ENCODE measurements around the gene GRAMD1B. TPM values are rescaled to one million over a fixed set of nuclear protein-coding genes. Genes with fewer than 3 reads are reported as not detected.
"Not testable (repeated sequence)": the region's sequence is repeated elsewhere in the genome, so short reads cannot be mapped to it uniquely, and the experiment has no call there.

GRAMD1B gene
- total RNA-seq, 3 donors from 2014 or later, result 3.2 to 4.4 (median 4.1) TPM

GRCh38 chr11:123454796-123455195 lies 24.7 kb downstream of the GRAMD1B start:
- TF ChIP-seq CTCF (IDR thresholded peaks at IDR 0.05), result no peak
- H3K9me3 ChIP-seq, result no peaks in the 10 kb centered on the region
- ATAC-seq (no peak), DNase-seq (no peak)
- H3K36me3 ChIP-seq (ENCODE audit: low read depth), result no peaks in the 10 kb centered on the region
- no peak overlapping the region for H3K4me3 ChIP-seq
- intact Hi-C loops (cut with DNase I, micrococcal nuclease), result no loop called here
- H3K4me1 ChIP-seq (ENCODE audit: low read depth), result no peaks in the 10 kb centered on the region

DNA sequence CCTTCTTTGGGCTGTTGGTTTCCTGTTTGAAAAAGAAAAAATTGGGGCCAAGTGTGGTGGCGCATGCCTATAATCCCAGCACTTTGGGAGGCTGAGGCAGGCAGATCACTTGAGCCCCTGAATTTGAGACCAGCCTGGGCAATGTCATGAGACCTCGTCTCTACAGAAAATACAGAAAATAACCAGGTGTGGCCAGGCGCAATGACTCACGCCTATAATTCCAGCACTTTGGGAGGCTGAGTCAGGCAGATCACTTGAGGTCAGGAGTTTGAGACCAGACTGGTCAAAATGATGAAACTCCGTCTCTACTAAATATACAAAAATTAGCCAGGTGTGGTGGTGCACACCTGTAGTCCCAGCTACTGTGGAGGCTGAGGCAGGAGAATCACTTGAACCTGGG lies 26.4 kb downstream of the GRAMD1B start:
- DNase-seq; intact Hi-C loops (cut with DNase I, micrococcal nuclease); H3K9me3 ChIP-seq; H3K4me3 ChIP-seq; ATAC-seq; H3K36me3 ChIP-seq (ENCODE audit: low read depth); H3K4me1 ChIP-seq (ENCODE audit: low read depth): not testable (repeated sequence)

DNA sequence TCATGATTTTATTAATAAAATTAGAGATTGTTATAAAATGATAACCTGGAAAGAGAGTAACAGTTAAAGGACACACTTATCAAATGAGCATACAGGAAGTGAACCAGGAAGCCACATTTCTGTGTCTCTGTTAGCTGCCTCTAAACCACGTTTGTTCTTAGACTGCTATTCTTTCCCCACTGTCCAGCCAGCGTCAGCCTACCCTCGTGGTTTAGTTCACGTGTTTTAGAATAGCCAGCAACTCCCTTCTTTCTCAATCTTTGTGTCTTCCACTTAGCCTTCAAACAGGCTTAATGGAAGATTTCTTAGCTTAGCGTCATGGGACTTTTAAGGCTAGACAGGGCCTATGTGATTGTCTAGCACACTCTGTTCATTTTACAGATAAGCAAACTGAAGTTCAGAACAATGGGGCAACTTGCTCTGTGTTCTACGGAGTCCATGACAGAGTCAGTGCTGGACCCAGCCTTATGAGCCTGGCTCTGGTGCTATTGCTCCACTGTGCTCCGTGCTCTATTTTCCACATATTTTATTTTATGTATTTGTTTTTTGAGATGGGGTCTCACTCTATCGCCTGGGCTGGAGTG lies 27.2 kb downstream of the GRAMD1B start:
- no peaks in the 10 kb centered on the region for H3K36me3 ChIP-seq (ENCODE audit: low read depth)
- no peak for TF ChIP-seq CTCF (IDR thresholded peaks at IDR 0.05)
- ATAC-seq (peak; percentile 64), DNase-seq (peak in 1 of 3 donors; percentile 29)
- H3K4me3 ChIP-seq, result no peak overlapping the region
- intact Hi-C loops (cut with DNase I, micrococcal nuclease), result no loop called here
- no peaks in the 10 kb centered on the region for H3K4me1 ChIP-seq (ENCODE audit: low read depth)
- H3K9me3 ChIP-seq, result no peaks in the 10 kb centered on the region

DNA sequence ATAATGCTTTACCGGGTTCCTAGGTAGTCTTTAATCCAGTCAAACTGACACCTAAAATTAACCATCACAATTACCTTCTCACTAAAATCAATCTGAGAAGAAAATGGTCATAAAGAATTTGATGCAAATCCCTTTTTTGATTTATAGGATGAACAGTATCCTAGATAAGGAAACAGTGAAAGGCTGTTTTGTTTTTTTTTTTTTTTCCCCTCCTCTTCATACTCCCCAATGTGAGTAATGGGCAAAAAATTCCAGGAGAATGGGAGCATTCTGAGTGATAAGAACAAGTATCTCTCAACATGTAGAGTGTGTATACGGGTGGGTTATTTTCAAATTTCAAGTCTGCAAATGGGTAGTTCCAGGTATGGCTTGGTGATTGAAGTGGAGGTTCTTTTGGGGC lies 28.4 kb downstream of the GRAMD1B start:
- DNase-seq (no peak), ATAC-seq (no peak)
- Histone ChIP-seq H3K4me3 (no peak overlapping the region), H3K36me3 (ENCODE audit: low read depth) (no peaks in the 10 kb centered on the region), H3K9me3 (no peaks in the 10 kb centered on the region), H3K4me1 (ENCODE audit: low read depth) (no peaks in the 10 kb centered on the region)
- intact Hi-C loops (cut with DNase I, micrococcal nuclease), result no loop called here
- no peak for TF ChIP-seq CTCF (IDR thresholded peaks at IDR 0.05)

DNA sequence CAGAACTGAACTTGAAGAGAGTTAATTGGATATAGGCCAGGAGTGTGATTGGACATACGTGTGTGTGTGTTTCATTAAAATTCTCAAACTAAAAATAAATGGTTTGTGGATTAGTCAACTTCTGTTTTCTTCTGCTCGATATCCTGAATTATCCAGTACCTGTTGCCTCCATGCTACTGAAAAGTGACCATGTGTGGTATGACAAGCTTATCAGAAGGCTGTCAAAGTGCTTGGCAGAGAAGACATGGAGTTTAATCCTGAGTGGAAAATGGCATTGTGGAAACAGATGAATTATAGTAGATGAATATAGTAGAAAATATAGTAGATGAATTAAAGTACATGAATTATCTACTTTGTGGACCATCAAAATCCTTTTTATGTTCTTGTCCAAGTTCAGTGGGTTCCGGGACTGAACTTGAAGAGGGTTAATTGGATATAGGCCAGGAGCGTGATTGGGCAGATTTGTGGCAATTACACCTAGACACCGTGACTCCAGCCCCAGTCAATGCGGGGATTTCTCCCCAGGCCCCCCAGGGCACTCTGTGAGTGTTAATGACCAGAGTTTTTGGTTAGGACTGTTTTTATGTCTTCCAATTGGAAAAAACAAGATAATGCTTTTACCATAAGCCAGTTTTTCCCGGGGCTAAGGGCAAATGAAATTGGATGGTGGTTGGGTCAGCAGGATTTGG lies 30.1 kb downstream of the GRAMD1B start:
- no peaks in the 10 kb centered on the region for H3K36me3 ChIP-seq (ENCODE audit: low read depth)
- no peak for DNase-seq
- intact Hi-C loops (cut with DNase I, micrococcal nuclease), result no loop called here

More for the DNA sequence above, 30.1 kb downstream of the GRAMD1B start:
- ATAC-seq, result no peak
- Histone ChIP-seq H3K4me1 (ENCODE audit: low read depth) (no peaks in the 10 kb centered on the region), H3K9me3 (no peaks in the 10 kb centered on the region), H3K4me3 (no peak overlapping the region)
- no peak for TF ChIP-seq CTCF (IDR thresholded peaks at IDR 0.05)

All from mucosa of descending colon (tissue), 3 donors.